OCI-LY1 (cell line): ENCODE measurements around the gene FCSK.

ENCODE experiments used
- EZH2 ChIP-seq: fragments of 200-600 bp; sonication (generic), shearing (Covaris generic); IDR thresholded peaks from 2 replicates; pipeline ENCODE4 v1.8.0; 2017; ENCODE audit warnings: borderline replicate concordance, mixed run types, mild to moderate bottlenecking, antibody characterized with exemption, low read length, moderate library complexity, mixed read lengths
- TF ChIP-seq, protein P1 (sequence below): fragments of 200-600 bp; sonication (generic), shearing (Covaris generic); IDR thresholded peaks from 2 replicates; pipeline ENCODE4 v1.5.1; 2017; ENCODE audit warnings: mild to moderate bottlenecking, antibody characterized with exemption, low read length, moderate library complexity, mixed read lengths

DNA sequence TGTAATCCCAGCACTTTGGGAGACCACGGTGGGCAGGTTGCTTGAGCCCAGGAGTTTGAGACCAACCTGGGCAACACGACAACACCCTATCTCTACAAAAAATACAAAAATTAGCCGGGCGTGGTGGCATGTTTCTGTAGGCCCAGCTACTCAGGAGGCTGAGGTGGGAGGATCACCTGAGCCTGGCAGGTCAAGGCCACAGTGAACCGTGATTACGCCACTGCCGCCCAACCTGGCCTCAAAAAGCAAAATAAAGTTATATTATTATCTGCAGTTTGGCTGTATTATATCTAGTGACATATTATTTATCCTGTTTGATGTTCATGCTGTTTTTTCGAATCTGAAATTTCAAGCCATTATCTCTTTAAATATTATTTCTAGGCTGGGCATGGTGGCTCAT, 42.0 kb upstream of the FCSK start:
- no peak for TF ChIP-seq EZH2
- TF ChIP-seq, protein P1, sequence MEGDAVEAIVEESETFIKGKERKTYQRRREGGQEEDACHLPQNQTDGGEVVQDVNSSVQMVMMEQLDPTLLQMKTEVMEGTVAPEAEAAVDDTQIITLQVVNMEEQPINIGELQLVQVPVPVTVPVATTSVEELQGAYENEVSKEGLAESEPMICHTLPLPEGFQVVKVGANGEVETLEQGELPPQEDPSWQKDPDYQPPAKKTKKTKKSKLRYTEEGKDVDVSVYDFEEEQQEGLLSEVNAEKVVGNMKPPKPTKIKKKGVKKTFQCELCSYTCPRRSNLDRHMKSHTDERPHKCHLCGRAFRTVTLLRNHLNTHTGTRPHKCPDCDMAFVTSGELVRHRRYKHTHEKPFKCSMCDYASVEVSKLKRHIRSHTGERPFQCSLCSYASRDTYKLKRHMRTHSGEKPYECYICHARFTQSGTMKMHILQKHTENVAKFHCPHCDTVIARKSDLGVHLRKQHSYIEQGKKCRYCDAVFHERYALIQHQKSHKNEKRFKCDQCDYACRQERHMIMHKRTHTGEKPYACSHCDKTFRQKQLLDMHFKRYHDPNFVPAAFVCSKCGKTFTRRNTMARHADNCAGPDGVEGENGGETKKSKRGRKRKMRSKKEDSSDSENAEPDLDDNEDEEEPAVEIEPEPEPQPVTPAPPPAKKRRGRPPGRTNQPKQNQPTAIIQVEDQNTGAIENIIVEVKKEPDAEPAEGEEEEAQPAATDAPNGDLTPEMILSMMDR = no peak
